GM18508 (cell line): ENCODE results near the gene GPD1L.

Source experiments
- ATAC-seq: cut with Tn5 transposase; IDR thresholded peaks from one replicate; pipeline ENCODE4 v1.9.1; 2021; ENCODE audit warnings: moderate number of reproducible peaks; ENCODE audit not compliant: insufficient read depth, unreplicated experiment

GPD1L gene

DNA sequence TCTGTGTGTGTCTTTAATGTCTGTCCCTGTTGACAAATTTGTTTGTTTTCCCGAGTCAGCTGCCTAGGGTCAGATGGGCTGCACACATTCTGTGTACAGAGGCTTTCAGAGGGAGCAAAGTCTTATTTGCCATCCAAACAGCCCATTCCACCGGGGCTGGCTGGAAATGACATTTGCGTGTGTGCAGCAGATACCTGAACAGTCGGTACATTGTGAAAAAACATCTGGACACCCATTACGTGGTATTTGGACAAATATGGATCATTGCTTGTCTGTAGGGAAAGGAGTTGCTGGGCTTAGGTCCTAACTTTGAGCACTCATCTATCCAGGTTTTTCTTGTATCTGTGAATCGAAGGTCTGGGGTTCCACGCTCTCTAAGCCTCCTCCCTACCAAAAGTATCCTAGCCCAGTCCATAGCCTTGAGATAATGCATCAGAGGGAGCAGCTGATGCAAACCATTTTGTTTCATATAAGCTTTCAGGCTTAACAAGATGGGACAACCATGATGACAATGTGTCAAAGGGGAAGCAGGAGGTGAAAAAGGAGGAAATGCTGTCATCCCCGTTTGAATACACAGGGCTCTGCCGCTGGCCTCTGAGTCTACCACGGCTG, 109.9 kb downstream of the GPD1L start:
- ATAC-seq, result no peak

DNA sequence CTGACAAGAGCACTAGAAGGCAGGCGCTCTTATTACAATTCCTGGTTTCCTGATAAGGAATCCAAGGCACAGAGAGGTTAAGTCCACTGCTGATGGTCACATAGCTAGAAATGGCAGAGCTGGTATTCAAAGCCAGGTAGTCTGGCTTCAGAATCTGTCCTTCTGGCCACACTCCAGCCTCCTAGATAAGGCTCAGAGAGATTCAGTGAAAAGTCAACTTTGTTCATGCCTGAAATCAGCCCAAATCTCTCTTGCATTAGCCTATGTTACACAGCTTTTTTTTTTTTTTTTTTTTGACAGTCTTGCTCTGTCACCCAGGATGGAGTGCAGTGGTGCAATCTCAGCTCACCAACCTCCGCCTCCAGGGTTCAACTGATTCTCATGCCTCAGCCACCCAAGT, 110.9 kb downstream of the GPD1L start:
- no peak for ATAC-seq
